ENCODE results near the gene PRKCA.

- TF ChIP-seq ZNF468 (CRISPR knock-in tag; IDR thresholded peaks at IDR 0.05) (no peak), ZBTB42 (CRISPR knock-in tag; IDR thresholded peaks at IDR 0.05) (no peak), THAP9 (CRISPR knock-in tag; IDR thresholded peaks at IDR 0.05; ENCODE audit: borderline replicate concordance) (no peak), SMC3 (IDR thresholded peaks at IDR 0.05; ENCODE audit: low read length) (no peak), JUNB (CRISPR knock-in tag; IDR thresholded peaks at IDR 0.05; ENCODE audit: borderline replicate concordance) (no peak), KDM5A (IDR thresholded peaks at IDR 0.05; ENCODE audit: borderline replicate concordance, low read length) (no peak), TAF1 (CRISPR knock-in tag; IDR thresholded peaks at IDR 0.05) (no peak), CERS6 (CRISPR knock-in tag; IDR thresholded peaks at IDR 0.05) (no peak), TIGD3 (CRISPR knock-in tag; IDR thresholded peaks at IDR 0.05; ENCODE audit: borderline replicate concordance) (no peak), RAD21 (CRISPR knock-in tag; IDR thresholded peaks at IDR 0.05) (no peak), CTCF (CRISPR knock-in tag; IDR thresholded peaks at IDR 0.05) (no peak), POLR2A (IDR thresholded peaks at IDR 0.05; ENCODE audit: insufficient read depth in 1 of 2, low read depth in 2 of 2, low read length in 2 of 2) (no peak), ZNF264 (CRISPR knock-in tag; IDR thresholded peaks at IDR 0.05) (no peak), ZBTB10 (CRISPR knock-in tag; IDR thresholded peaks at IDR 0.05; ENCODE audit: borderline replicate concordance) (no peak)
Observed at GRCh38 chr17:66612993-66613392, 310.6 kb downstream of the PRKCA start.

Measured in HepG2 (cell line).